SK-N-SH treated with all-trans-retinoic acid at 6 μM for 48 hours (cell line): Measurements from ENCODE around the gene BYSL.
"Not testable (repeated sequence)": the region's sequence is repeated elsewhere in the genome, so short reads cannot be mapped to it uniquely, and the experiment has no call there.

Experiments
- ATAC-seq: fragments of 200-7000 bp; cut with Tn5 transposase; 3 replicates; pipeline ENCODE4 v1.9.1; 2020; ENCODE audit warnings: mild to moderate bottlenecking, moderate library complexity
- ARNTL ChIP-seq: fragments of 450-650 bp; formaldehyde crosslinking; IDR thresholded peaks from 2 replicates; pipeline ENCODE4 v1.5.0; 2020; ENCODE audit warnings: low read depth, mild to moderate bottlenecking, moderate library complexity, borderline replicate concordance
- BACH2 ChIP-seq: fragments of 250-450 bp; sonication (Bioruptor Pico); IDR thresholded peaks from 2 replicates; pipeline ENCODE4 v1.9.0; 2021; ENCODE audit warnings: mild to moderate bottlenecking, borderline replicate concordance
- CSDC2 ChIP-seq: fragments of 250-450 bp; sonication (Bioruptor Pico); IDR thresholded peaks from 2 replicates; pipeline ENCODE4 v1.5.0; 2020; ENCODE audit warnings: mild to moderate bottlenecking, moderate library complexity
- ESRRG ChIP-seq: fragments of 250-450 bp; sonication (Bioruptor Pico); IDR thresholded peaks from 2 replicates; pipeline ENCODE4 v1.6.1; 2021; ENCODE audit warnings: mild to moderate bottlenecking
- GLIS3 ChIP-seq: fragments of 250-450 bp; sonication (Bioruptor Pico); IDR thresholded peaks from 2 replicates; pipeline ENCODE4 v1.5.0; 2020; ENCODE audit warnings: mild to moderate bottlenecking, moderate library complexity
- ISL1 ChIP-seq: fragments of 250-450 bp; sonication (Bioruptor Pico); IDR thresholded peaks from 2 replicates; pipeline ENCODE4 v2.1.2; 2022; ENCODE audit warnings: mild to moderate bottlenecking, moderate library complexity
- OSR1 ChIP-seq: fragments of 250-450 bp; sonication (Bioruptor Pico); IDR thresholded peaks from 2 replicates; pipeline ENCODE4 v1.8.0; 2022; ENCODE audit warnings: moderate library complexity, mild to moderate bottlenecking, inconsistent platforms
- RARB ChIP-seq: fragments of 250-450 bp; sonication (Bioruptor Pico); IDR thresholded peaks from 2 replicates; pipeline ENCODE4 v1.8.0; 2021; ENCODE audit warnings: mild to moderate bottlenecking, moderate library complexity
- SNAI2 ChIP-seq: fragments of 250-450 bp; sonication (Bioruptor Pico); IDR thresholded peaks from 2 replicates; pipeline ENCODE4 v1.5.0; 2020; ENCODE audit warnings: mild to moderate bottlenecking, moderate library complexity
- TCF4 ChIP-seq: fragments of 250-450 bp; sonication (Bioruptor Pico); IDR thresholded peaks from 2 replicates; pipeline ENCODE4 v1.8.0; 2021; ENCODE audit warnings: mild to moderate bottlenecking, moderate library complexity, borderline replicate concordance
- TOX ChIP-seq: fragments of 250-450 bp; sonication (Bioruptor Pico); IDR thresholded peaks from 2 replicates; pipeline ENCODE4 v1.8.0; 2021; ENCODE audit warnings: mild to moderate bottlenecking, moderate library complexity, borderline replicate concordance
- ZC3H10 ChIP-seq: fragments of 250-450 bp; sonication (Bioruptor Pico); IDR thresholded peaks from 2 replicates; pipeline ENCODE4 v1.5.1; 2021; ENCODE audit warnings: mild to moderate bottlenecking, moderate library complexity
- ZFP30 ChIP-seq: fragments of 450-650 bp; formaldehyde crosslinking; IDR thresholded peaks from 2 replicates; pipeline ENCODE4 v1.5.0; 2022; ENCODE audit warnings: mild to moderate bottlenecking, moderate library complexity
- ZNF565 ChIP-seq: fragments of 450-650 bp; formaldehyde crosslinking; conservative IDR thresholded peaks from 2 replicates; pipeline ENCODE4 v1.5.0; 2020; ENCODE audit warnings: low read depth, mild to moderate bottlenecking, moderate library complexity
- ZNF70 ChIP-seq: fragments of 450-650 bp; formaldehyde crosslinking; IDR thresholded peaks from 2 replicates; pipeline ENCODE4 v1.5.0; 2020; ENCODE audit warnings: mild to moderate bottlenecking, moderate library complexity
- ZNF8 ChIP-seq: fragments of 450-650 bp; formaldehyde crosslinking; IDR thresholded peaks from 2 replicates; pipeline ENCODE4 v1.5.0; 2020; ENCODE audit warnings: mild to moderate bottlenecking, moderate library complexity
- TF ChIP-seq, protein P1 (sequence below): fragments of 250-450 bp; sonication (Bioruptor Pico); IDR thresholded peaks from 2 replicates; pipeline ENCODE4 v1.5.1; 2021; ENCODE audit warnings: mild to moderate bottlenecking, moderate library complexity
- TF ChIP-seq, protein P2 (sequence below): fragments of 250-450 bp; sonication (Bioruptor Pico); IDR thresholded peaks from 2 replicates; pipeline ENCODE4 v1.5.0; 2020; ENCODE audit warnings: mild to moderate bottlenecking, moderate library complexity
- TF ChIP-seq, protein P3 (sequence below): fragments of 250-450 bp; sonication (Bioruptor Pico); IDR thresholded peaks from 2 replicates; pipeline ENCODE4 v1.8.0; 2021; ENCODE audit warnings: low read depth, mild to moderate bottlenecking, moderate library complexity, borderline replicate concordance
- TF ChIP-seq, protein P4 (sequence below): fragments of 250-450 bp; sonication (Bioruptor Pico); IDR thresholded peaks from 2 replicates; pipeline ENCODE4 v1.8.0; 2020; ENCODE audit warnings: mild to moderate bottlenecking, moderate library complexity, borderline replicate concordance
- TF ChIP-seq, protein P5 (sequence below): fragments of 250-450 bp; sonication (Bioruptor Pico); IDR thresholded peaks from 2 replicates; pipeline ENCODE4 v1.5.1; 2020; ENCODE audit warnings: low read depth, mild to moderate bottlenecking, moderate library complexity

Gene BYSL

DNA sequence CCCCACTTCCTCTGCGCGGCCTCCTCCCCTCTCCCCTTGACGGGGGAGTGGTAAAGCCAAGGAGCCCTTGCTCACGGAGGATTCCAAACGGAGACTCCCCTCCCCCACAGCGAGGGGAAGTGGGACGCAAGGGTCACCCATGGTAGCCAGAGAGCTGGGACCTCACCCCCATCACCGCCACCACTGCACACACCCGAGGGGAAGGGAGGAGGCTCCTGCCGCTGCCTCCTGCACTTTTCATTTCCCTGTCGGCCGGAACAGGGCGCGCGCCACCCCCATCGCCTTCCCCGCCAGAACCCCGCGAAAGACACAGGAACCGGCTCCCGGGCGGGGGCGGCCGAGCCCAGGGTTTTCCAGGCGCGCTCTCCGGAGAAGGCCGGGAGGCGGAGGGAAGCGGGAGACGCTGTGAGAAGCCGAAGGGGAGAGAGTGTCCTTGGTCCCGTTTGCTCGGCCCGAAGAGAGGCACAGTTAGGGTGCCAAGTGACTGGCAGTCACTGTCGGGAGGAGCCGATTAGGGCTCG is 19.5 kb downstream of the BYSL start:
- ATAC-seq, result peak; percentile 29
- no peak for TF ChIP-seq ESRRG (CRISPR knock-in tag)
- TF ChIP-seq, all 23 proteins: peak for 0

DNA sequence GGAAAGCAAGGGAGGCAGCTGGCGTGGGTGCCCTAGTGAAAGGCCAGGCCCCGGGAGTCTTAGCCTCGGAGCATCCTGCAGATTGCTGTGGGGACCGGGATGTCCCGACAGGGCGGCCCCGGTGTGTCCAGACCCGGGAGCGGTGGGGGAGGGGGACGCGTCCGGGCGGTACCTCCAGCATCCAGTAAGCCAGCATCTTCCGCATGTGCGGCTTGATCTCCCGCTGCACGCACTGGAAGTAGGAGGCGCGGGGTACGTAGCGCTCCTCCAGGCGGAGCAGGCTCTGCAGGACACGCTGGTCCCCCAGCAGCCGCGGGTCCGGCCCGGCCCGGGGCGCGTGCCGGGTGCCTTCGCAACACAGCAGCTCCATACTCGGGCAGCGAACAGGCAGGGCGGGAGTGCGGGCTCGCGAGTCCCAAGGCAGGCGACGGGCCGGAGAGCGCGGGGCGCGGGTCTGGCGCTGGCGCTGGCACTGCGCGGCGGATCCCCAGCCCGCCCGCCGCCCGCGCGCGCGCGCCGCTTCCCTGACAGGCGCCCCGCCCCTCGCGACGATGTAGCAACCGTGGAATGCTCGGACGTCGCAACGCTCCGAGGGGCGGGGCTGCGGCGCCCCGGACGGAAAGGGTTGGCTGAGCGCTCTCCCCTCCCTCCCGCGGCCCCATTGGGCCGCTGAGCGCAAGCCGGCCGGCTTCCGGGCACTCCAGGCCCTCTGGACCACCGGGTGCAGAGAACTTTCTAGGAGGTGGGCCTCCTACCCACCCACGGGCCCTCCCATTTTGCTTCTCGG is 20.2 kb downstream of the BYSL start, which contains the start of gene CCND3:
TSS of gene CCND3 (minus strand) at position 529 of the 787 bp plus-strand sequence. CDS start at position 370, 159 bp downstream.
- peak; percentile 93 for ATAC-seq
- TF ChIP-seq, protein P1, sequence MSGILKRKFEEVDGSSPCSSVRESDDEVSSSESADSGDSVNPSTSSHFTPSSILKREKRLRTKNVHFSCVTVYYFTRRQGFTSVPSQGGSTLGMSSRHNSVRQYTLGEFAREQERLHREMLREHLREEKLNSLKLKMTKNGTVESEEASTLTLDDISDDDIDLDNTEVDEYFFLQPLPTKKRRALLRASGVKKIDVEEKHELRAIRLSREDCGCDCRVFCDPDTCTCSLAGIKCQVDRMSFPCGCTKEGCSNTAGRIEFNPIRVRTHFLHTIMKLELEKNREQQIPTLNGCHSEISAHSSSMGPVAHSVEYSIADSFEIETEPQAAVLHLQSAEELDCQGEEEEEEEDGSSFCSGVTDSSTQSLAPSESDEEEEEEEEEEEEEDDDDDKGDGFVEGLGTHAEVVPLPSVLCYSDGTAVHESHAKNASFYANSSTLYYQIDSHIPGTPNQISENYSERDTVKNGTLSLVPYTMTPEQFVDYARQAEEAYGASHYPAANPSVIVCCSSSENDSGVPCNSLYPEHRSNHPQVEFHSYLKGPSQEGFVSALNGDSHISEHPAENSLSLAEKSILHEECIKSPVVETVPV, result no peak
- TF ChIP-seq CSDC2 (CRISPR knock-in tag) (no peak), ARNTL (CRISPR knock-in tag) (no peak), SNAI2 (CRISPR knock-in tag) (no peak), ESRRG (CRISPR knock-in tag) (no peak), GLIS3 (CRISPR knock-in tag) (no peak), ISL1 (CRISPR knock-in tag) (no peak), ZC3H10 (CRISPR knock-in tag) (no peak), ZNF565 (CRISPR knock-in tag) (no peak), TCF4 (CRISPR knock-in tag) (no peak)
- TF ChIP-seq, protein P2, sequence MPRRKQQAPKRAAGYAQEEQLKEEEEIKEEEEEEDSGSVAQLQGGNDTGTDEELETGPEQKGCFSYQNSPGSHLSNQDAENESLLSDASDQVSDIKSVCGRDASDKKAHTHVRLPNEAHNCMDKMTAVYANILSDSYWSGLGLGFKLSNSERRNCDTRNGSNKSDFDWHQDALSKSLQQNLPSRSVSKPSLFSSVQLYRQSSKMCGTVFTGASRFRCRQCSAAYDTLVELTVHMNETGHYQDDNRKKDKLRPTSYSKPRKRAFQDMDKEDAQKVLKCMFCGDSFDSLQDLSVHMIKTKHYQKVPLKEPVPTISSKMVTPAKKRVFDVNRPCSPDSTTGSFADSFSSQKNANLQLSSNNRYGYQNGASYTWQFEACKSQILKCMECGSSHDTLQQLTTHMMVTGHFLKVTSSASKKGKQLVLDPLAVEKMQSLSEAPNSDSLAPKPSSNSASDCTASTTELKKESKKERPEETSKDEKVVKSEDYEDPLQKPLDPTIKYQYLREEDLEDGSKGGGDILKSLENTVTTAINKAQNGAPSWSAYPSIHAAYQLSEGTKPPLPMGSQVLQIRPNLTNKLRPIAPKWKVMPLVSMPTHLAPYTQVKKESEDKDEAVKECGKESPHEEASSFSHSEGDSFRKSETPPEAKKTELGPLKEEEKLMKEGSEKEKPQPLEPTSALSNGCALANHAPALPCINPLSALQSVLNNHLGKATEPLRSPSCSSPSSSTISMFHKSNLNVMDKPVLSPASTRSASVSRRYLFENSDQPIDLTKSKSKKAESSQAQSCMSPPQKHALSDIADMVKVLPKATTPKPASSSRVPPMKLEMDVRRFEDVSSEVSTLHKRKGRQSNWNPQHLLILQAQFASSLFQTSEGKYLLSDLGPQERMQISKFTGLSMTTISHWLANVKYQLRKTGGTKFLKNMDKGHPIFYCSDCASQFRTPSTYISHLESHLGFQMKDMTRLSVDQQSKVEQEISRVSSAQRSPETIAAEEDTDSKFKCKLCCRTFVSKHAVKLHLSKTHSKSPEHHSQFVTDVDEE (CRISPR knock-in tag), result no peak

DNA sequence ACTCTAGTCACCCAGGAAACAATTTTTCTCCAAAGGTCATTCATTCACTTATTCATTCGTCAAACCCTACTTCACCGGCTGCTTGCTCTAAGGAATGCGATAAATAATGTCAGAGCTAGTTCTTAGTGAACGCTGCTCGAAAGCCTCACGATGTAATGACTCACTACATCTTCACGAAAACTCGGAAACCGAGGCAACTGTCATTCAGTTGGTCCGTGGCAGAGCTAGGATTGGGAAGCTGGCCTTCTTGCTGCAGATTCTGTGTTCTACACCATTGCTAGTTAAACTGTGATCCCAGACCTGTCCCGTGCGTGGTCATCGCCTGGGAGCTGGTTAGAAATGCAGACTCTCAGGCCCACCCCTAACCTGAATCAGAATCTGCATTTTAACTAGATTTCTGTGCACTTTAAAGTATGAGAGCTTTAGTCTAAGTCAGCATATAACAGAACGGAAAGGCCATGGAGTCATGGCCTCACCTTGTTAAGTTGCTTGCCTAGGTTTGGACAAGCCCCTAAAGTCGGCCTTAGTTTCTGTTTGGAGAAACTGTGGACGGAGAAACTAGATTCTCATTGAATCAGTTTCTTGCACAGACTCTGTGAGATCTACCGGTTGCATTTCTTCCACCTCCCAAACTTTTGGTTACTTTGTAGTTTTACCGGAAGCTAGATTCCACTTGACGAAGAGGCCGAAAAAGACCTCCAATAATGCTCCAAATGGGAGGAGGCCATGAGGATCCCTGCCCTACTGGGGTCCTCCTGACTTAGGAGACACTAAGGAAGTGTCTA is 21.0 kb downstream of the BYSL start:
- TF ChIP-seq ARNTL (CRISPR knock-in tag), result no peak
- TF ChIP-seq RARB (CRISPR knock-in tag), result no peak
- TF ChIP-seq ZNF565 (CRISPR knock-in tag), result no peak
- TF ChIP-seq, protein P3, sequence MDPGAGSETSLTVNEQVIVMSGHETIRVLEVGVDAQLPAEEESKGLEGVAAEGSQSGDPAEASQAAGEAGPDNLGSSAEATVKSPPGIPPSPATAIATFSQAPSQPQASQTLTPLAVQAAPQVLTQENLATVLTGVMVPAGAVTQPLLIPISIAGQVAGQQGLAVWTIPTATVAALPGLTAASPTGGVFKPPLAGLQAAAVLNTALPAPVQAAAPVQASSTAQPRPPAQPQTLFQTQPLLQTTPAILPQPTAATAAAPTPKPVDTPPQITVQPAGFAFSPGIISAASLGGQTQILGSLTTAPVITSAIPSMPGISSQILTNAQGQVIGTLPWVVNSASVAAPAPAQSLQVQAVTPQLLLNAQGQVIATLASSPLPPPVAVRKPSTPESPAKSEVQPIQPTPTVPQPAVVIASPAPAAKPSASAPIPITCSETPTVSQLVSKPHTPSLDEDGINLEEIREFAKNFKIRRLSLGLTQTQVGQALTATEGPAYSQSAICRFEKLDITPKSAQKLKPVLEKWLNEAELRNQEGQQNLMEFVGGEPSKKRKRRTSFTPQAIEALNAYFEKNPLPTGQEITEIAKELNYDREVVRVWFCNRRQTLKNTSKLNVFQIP, result no peak
- TF ChIP-seq OSR1, result no peak
- no peak for TF ChIP-seq ZNF8
- TF ChIP-seq GLIS3 (CRISPR knock-in tag), result no peak
- peak; percentile 46 for ATAC-seq

DNA sequence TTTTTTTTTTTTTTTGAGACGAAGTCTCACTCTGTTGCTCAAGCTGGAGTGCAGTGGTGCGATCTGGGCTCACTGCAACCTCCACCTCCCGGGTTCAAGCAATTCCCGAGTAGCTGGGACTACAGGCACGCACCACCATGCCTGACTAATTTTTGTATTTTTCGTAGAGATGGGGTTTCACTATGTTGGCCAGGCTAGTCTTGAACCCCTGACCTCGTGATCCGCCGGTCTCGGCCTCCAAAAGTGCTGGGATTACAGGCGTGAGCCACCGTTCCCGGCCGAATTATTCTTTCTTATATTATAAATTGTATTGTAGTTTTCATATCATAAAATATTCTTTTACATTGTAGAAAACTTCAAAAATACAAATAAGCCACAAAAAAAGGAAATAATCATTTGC is 21.6 kb downstream of the BYSL start:
- not testable (repeated sequence) for ATAC-seq

DNA sequence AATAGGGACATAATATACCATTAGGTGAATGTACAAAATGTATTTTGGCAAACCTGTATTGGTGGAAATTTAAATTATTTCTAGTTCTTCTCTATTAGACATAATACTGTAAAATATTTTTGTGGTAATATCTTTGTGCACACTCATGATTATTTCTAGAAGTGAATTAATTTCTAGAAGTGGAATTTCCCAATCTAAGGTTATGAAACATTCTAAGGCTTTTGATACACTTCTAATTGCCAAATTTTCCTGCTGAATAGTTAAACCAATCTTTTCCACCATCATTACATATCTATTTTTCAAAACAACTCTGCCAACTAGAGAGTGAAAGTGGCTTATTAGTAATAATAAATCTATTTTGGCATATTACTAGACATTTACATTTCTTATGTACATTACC is 22.2 kb downstream of the BYSL start:
- no peak for ATAC-seq

DNA sequence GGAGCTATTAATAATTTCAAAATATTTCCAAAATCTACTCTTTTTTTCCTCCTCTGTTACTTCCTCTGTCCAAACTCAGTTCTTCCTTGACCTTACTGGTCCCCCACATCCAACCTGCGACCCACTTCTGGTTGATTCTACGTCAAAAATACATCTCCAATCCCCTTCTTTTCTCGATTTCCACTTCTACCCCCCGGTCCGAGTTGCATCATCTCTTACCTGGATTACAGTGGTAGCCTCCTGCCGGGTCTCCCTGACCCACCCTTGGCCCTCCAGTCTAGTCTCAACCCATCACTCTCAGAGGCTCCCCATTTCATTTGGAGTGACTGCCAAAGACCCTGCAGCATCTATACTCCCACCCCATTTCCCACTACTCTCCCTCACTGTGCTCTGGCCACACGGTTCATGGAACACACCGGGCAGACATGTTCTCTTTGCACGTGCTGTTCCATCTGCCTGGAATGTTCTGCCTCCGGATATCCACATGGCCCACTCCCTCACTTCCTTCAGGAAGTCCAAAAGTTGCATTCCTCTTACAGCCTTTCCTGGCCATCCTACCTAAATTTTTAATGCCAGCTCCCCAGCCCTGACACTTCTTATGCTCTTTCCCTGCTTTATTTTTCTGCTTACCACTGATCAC is 26.4 kb downstream of the BYSL start:
- ATAC-seq, result no peak
- no peak for TF ChIP-seq ZFP30
- TF ChIP-seq ZNF70 (CRISPR knock-in tag), result no peak
- no peak for TF ChIP-seq ZNF565 (CRISPR knock-in tag)
- TF ChIP-seq TOX (CRISPR knock-in tag), result no peak
- TF ChIP-seq TCF4 (CRISPR knock-in tag), result no peak
- no peak for TF ChIP-seq RARB (CRISPR knock-in tag)
- TF ChIP-seq, protein P4, sequence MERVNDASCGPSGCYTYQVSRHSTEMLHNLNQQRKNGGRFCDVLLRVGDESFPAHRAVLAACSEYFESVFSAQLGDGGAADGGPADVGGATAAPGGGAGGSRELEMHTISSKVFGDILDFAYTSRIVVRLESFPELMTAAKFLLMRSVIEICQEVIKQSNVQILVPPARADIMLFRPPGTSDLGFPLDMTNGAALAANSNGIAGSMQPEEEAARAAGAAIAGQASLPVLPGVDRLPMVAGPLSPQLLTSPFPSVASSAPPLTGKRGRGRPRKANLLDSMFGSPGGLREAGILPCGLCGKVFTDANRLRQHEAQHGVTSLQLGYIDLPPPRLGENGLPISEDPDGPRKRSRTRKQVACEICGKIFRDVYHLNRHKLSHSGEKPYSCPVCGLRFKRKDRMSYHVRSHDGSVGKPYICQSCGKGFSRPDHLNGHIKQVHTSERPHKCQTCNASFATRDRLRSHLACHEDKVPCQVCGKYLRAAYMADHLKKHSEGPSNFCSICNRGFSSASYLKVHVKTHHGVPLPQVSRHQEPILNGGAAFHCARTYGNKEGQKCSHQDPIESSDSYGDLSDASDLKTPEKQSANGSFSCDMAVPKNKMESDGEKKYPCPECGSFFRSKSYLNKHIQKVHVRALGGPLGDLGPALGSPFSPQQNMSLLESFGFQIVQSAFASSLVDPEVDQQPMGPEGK (CRISPR knock-in tag), result no peak
- no peak for TF ChIP-seq GLIS3 (CRISPR knock-in tag)
- TF ChIP-seq, protein P5, sequence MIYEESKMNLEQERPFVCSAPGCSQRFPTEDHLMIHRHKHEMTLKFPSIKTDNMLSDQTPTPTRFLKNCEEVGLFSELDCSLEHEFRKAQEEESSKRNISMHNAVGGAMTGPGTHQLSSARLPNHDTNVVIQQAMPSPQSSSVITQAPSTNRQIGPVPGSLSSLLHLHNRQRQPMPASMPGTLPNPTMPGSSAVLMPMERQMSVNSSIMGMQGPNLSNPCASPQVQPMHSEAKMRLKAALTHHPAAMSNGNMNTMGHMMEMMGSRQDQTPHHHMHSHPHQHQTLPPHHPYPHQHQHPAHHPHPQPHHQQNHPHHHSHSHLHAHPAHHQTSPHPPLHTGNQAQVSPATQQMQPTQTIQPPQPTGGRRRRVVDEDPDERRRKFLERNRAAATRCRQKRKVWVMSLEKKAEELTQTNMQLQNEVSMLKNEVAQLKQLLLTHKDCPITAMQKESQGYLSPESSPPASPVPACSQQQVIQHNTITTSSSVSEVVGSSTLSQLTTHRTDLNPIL (CRISPR knock-in tag), result no peak
- TF ChIP-seq ESRRG (CRISPR knock-in tag), result no peak
- TF ChIP-seq ARNTL (CRISPR knock-in tag), result no peak
- no peak for TF ChIP-seq ZNF8
- TF ChIP-seq SNAI2 (CRISPR knock-in tag), result no peak
- TF ChIP-seq BACH2 (CRISPR knock-in tag), result no peak

More for the DNA sequence above, 22.2 kb downstream of the BYSL start:
- TF ChIP-seq ZFP30, result no peak
